Neural cell (in vitro differentiated cells): ENCODE measurements around the gene NPNT.

Experiments
- EP300 ChIP-seq: fragments of 450-650 bp; conservative IDR thresholded peaks from 2 replicates; pipeline ENCODE4 v1.6.1; 2014; ENCODE audit warnings: antibody characterized with exemption, mild to moderate bottlenecking, moderate library complexity; ENCODE audit not compliant: poor library complexity, severe bottlenecking
- MXI1 ChIP-seq: fragments of 450-650 bp; conservative IDR thresholded peaks from 2 replicates; pipeline ENCODE4 v1.6.1; 2014; ENCODE audit warnings: antibody characterized with exemption, mild to moderate bottlenecking; ENCODE audit not compliant: poor library complexity, severe bottlenecking
- POLR2AphosphoS5 ChIP-seq: IDR thresholded peaks from 2 replicates; pipeline ENCODE4 v1.6.1; 2012
- REST ChIP-seq: IDR thresholded peaks from 2 replicates; pipeline ENCODE4 v1.6.1; 2012; ENCODE audit warnings: borderline replicate concordance

- TF ChIP-seq REST: no peak
- no peak for TF ChIP-seq POLR2AphosphoS5
- no peak for TF ChIP-seq EP300
- TF ChIP-seq MXI1: no peak
Observed at GRCh38 chr4:105972946-105973621, 77.8 kb downstream of the NPNT start.
